ENCODE results near the gene A3GALT2.

DNA sequence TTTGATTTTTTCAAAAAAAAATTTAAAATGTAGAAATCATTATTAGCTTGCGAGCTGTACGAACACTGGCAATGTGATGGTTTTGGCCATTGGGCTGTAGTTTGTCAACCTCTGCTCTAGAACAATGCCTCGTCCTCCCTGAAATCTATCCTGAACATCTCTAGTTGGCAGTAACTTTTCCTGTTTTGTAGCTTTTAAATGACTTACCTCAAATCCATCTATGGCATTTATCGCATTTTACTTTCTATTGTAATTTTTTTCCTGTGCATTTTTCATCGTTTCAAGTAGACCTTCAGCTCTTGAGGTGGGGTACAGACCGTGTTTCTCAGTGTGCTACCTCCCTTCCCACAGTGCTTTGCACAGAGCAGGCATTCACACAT lies 30.4 kb upstream of the A3GALT2 start:
- TF ChIP-seq ARNT (IDR thresholded peaks at IDR 0.05) (no peak), HDAC8 (tag; IDR thresholded peaks at IDR 0.05) (no peak), HDAC2 (IDR thresholded peaks at IDR 0.05) (no peak), SRSF1 (IDR thresholded peaks at IDR 0.05; ENCODE audit: low read depth, low read length) (no peak), TEAD4 (IDR thresholded peaks at IDR 0.05; ENCODE audit: low read length) (no peak), TEAD4 (CRISPR knock-in tag; IDR thresholded peaks at IDR 0.05; ENCODE audit: borderline replicate concordance) (no peak), CBX2 (IDR thresholded peaks at IDR 0.05; ENCODE audit: insufficient read depth, low read length, poor library complexity, severe bottlenecking) (no peak)
- TF ChIP-seq, protein P1, sequence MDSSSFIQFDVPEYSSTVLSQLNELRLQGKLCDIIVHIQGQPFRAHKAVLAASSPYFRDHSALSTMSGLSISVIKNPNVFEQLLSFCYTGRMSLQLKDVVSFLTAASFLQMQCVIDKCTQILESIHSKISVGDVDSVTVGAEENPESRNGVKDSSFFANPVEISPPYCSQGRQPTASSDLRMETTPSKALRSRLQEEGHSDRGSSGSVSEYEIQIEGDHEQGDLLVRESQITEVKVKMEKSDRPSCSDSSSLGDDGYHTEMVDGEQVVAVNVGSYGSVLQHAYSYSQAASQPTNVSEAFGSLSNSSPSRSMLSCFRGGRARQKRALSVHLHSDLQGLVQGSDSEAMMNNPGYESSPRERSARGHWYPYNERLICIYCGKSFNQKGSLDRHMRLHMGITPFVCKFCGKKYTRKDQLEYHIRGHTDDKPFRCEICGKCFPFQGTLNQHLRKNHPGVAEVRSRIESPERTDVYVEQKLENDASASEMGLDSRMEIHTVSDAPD (CRISPR knock-in tag; IDR thresholded peaks at IDR 0.05), result no peak
- TF ChIP-seq, protein P2, sequence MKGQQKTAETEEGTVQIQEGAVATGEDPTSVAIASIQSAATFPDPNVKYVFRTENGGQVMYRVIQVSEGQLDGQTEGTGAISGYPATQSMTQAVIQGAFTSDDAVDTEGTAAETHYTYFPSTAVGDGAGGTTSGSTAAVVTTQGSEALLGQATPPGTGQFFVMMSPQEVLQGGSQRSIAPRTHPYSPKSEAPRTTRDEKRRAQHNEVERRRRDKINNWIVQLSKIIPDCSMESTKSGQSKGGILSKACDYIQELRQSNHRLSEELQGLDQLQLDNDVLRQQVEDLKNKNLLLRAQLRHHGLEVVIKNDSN (CRISPR knock-in tag; IDR thresholded peaks at IDR 0.05), result no peak
